Duodenal mucosa (tissue), 2 donors: ENCODE measurements around the gene HCRT.
A peak's percentile ranks its signal among the peaks of the same experiment; 100 is the strongest.
"Not testable (repeated sequence)": the region's sequence is repeated elsewhere in the genome, so short reads cannot be mapped to it uniquely, and the experiment has no call there.

Experiments
- H3K27ac ChIP-seq: one replicate; pipeline ENCODE4 v1.7.0; 2013; ENCODE audit warnings: low read depth, low read length
- H3K27me3 ChIP-seq, 2 donors: one replicate each; pipeline ENCODE4 v1.7.0; 2013; ENCODE audit warnings: low read length in 2 of 2, control low read depth in 1 of 2; ENCODE audit not compliant: insufficient read depth in 2 of 2, control insufficient read depth in 1 of 2
- H3K36me3 ChIP-seq, 2 donors: one replicate each; pipeline ENCODE4 v1.7.0; 2013; ENCODE audit warnings: low read length in 2 of 2, control low read depth in 1 of 2; ENCODE audit not compliant: insufficient read depth in 2 of 2, control insufficient read depth in 1 of 2
- H3K4me1 ChIP-seq, 2 donors: one replicate each; pipeline ENCODE4 v1.7.0; 2013; ENCODE audit warnings: low read length in 2 of 2, control low read depth in 1 of 2; ENCODE audit not compliant: insufficient read depth in 2 of 2, control insufficient read depth in 1 of 2
- H3K4me3 ChIP-seq, 2 donors: one replicate each; pipeline ENCODE4 v1.7.0; 2013; ENCODE audit warnings: low read length in 2 of 2, low read depth in 1 of 2
- H3K9ac ChIP-seq, 2 donors: one replicate each; pipeline ENCODE4 v1.7.0; 2013; ENCODE audit warnings: low read length in 2 of 2, low read depth in 1 of 2
- H3K9me3 ChIP-seq, 2 donors: one replicate each; pipeline ENCODE4 v1.7.0; 2013; ENCODE audit warnings: low read length in 2 of 2, control low read depth in 1 of 2; ENCODE audit not compliant: control insufficient read depth in 1 of 2

HCRT gene

DNA sequence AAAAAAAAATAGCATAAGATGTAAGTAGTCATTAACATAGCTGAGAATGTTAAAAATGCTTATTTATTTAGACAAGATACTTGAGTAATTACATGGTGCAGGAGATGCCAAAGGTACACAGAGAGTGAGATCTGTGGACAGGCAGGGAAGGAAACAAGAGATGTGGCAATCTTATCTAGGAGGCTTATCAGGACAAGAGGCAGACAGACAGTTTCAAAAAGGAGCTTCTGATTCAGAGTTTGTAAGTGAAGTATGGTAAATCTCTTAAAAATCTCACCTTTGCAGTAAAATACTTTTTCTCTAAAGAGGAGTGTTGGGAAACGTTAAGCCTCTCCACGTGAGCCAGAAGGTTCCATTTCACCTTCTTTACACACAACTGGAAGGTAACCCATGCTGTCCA lies 28.9 kb upstream of the HCRT start:
- Histone ChIP-seq H3K9me3 (no peaks in the 10 kb centered on the region), H3K27ac (no peak overlapping the region), H3K4me1 (no peaks in the 10 kb centered on the region), H3K9ac (no peak overlapping the region), H3K4me3 (no peak overlapping the region), H3K36me3 (peaks cover 14 to 57% of the 10 kb centered on the region in 2 donors), H3K27me3 (no peaks in the 10 kb centered on the region)

DNA sequence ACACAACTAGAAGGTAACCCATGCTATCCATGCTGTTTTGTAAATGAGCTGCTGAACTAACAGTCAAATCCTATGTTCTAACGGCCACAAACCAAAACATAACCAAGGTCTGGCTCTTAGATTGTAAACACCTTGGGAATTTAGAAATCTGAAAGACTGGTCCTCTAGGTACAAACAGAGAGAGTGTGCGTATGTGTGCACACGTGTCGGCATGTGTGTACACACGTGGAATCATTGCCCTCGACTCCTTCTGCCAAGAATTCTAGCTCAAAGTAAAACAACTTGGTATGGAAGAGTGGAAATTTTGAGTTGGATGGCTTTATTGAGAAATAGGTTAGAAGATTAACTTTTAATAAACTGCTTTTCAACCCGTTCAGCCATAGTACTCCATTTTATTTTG lies 27.1 kb upstream of the HCRT start:
- H3K4me3 ChIP-seq: no peak overlapping the region
- H3K9ac ChIP-seq: no peak overlapping the region
- no peaks in the 10 kb centered on the region for H3K27me3 ChIP-seq
- peak overlapping the region; percentile 27 for H3K27ac ChIP-seq
- no peaks in the 10 kb centered on the region for H3K4me1 ChIP-seq
- H3K9me3 ChIP-seq: no peaks in the 10 kb centered on the region
- peaks cover 17 to 50% of the 10 kb centered on the region in 2 donors for H3K36me3 ChIP-seq

DNA sequence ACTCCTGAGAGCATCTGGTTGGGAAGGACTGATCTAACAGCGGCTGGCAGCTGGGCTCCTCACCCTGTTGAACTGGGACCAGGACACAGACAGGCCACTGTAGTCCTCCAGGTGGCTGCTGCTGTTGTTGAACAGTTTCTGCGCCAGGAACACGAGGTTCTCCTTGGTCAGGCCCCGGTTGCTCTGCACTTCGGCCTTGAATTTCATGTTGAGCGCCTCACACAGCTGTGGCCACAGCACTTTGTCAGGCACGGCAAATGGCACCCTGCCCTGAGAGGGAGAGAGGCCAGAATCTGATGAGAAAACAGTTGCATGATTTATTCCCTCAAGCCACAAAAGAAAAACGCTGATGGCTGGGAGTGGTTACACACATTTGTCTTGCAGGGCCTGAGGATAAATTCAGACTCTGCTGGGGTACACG lies 26.7 kb upstream of the HCRT start:
- not testable (repeated sequence) for H3K9me3 ChIP-seq, H3K4me1 ChIP-seq, H3K9ac ChIP-seq, H3K27me3 ChIP-seq, H3K4me3 ChIP-seq
- peaks cover 16 to 49% of the 10 kb centered on the region in 2 donors for H3K36me3 ChIP-seq
- peak overlapping the region; percentile 27 for H3K27ac ChIP-seq

DNA sequence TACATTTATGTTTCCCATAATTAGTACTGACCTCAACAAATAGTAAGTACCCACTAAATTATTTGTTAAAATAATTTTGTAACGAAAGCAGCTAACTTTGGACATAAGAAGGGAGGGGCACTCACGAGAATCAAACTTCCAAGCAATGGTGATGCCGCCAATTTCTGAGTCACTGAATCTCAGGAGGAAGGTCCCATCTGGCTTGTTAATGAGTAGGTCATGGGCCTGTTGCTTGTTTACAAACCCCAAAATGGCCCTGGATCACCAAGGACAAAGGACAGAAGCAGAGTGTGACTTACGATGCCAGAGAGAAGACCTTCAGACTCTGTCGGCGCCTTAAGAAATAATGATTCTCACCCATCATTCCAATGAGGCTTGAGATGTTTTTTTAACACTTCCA lies 24.8 kb upstream of the HCRT start:
- no peak overlapping the region for H3K27ac ChIP-seq
- H3K36me3 ChIP-seq: peaks cover 16 to 38% of the 10 kb centered on the region in 2 donors
- no peak overlapping the region for H3K4me3 ChIP-seq
- H3K9me3 ChIP-seq: no peaks in the 10 kb centered on the region
- no peaks in the 10 kb centered on the region for H3K4me1 ChIP-seq
- H3K27me3 ChIP-seq: no peaks in the 10 kb centered on the region
- H3K9ac ChIP-seq: no peak overlapping the region

DNA sequence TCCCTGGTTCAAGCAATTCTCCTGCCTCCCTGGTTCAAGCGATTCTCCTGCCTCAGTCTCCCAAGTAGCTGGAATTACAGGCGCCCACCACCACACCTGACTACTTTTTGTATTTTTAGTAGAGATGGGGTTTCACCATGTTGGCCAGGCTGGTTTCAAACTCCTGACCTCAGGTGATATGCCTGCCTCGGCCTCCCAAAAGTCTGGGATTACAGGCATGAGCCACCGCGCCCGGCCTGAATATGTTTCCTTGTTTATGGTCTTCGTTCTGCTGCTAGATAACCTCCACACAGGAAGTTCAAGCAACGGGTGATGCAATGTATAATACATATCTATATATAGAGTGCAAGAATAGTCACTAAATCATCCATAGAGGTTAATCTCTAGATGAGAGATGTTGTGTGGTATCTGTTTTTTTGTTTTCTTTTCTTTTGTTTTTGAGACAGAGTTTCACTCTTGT lies 20.9 kb upstream of the HCRT start:
- H3K9ac ChIP-seq, H3K27me3 ChIP-seq, H3K9me3 ChIP-seq, H3K4me1 ChIP-seq, H3K4me3 ChIP-seq, H3K27ac ChIP-seq: not testable (repeated sequence)
- peaks cover 22 to 53% of the 10 kb centered on the region in 2 donors for H3K36me3 ChIP-seq

DNA sequence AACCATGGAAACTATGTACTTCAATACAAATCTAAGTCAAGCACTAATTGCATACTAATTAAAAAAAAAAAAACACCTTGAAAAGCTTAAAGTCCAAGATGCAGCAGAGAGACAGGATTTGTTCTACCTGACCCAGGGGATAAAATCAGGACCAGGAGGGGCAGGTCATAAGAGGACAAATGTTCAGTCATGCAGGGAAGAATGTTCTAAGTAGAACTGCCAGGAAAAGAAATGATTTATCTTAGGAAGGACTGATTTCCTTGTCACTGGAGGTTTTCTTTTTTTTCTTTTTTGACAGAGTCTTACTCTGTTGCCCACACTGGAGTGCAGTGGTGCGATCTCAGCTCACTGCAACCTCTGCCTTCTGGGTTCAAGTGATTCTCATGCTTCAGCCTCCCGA lies 18.1 kb upstream of the HCRT start:
- Histone ChIP-seq H3K27ac (no peak overlapping the region), H3K9me3 (no peaks in the 10 kb centered on the region), H3K9ac (no peak overlapping the region), H3K36me3 (peaks cover 11 to 33% of the 10 kb centered on the region in 2 donors), H3K27me3 (no peaks in the 10 kb centered on the region), H3K4me3 (no peak overlapping the region), H3K4me1 (peaks cover 14 to 15% of the 10 kb centered on the region in 2 donors)

DNA sequence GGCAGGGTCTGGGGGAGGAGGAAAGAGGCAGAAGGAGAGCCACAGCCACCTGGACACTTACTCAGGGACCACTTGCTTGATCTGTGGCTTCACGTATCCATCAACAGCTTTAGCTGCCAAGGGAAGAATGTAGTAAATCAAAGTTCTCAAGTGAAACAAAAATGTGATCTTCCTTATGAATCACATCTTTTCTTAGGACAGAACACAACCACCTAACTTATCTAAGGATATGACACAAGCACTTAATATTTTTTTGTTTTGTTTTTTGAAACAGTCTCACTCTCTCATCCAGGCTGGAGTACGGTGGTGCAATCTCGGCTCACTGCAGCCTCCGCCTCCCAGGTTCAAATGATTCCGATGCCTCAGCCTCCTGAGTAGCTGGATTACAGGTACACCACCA lies 17.4 kb upstream of the HCRT start:
- H3K4me3 ChIP-seq: no peak overlapping the region
- peaks cover 11 to 33% of the 10 kb centered on the region in 2 donors for H3K36me3 ChIP-seq
- no peak overlapping the region for H3K27ac ChIP-seq
- H3K4me1 ChIP-seq: peaks cover 14 to 15% of the 10 kb centered on the region in 2 donors
- H3K9me3 ChIP-seq: no peaks in the 10 kb centered on the region
- no peaks in the 10 kb centered on the region for H3K27me3 ChIP-seq
- H3K9ac ChIP-seq: no peak overlapping the region

DNA sequence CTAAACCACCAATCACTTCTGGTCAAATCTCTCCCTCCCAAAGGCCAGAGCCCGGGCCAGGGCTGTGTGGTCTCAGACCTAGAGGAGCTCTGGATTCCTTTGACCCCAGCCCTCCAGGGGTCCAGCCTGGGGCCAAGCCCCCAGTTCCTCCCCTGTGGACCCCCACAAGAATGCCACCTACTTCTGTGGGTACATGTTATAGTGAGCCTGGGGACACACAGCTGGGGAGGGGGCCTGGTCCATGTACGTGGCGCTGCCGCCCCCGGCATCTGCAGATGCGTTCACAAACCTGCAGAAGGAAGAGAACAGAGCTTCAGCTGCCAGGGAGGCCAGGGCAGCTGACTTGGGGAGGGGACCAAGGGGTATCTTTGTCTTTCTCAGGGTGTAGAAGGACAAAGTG lies 16.9 kb upstream of the HCRT start:
- no peaks in the 10 kb centered on the region for H3K27me3 ChIP-seq
- H3K4me3 ChIP-seq: no peak overlapping the region
- peaks cover 6 to 30% of the 10 kb centered on the region in 2 donors for H3K36me3 ChIP-seq
- no peaks in the 10 kb centered on the region for H3K9me3 ChIP-seq
- no peak overlapping the region for H3K9ac ChIP-seq
- H3K4me1 ChIP-seq: peaks cover 14 to 15% of the 10 kb centered on the region in 2 donors
- H3K27ac ChIP-seq: no peak overlapping the region

DNA sequence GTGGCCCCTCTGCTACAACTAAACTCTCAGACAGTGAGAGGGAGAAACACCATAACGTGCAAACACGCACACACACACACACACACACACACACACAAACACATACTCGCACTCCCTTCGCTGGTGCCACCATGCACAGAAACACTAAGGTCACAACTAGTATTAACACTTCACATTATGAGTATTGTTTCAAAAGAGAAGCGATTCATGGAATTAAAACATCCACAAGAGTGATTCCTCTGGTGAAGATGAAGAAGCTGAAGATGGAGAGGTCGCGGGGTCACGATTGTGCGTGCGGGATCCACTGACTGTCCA lies 16.2 kb upstream of the HCRT start:
- Histone ChIP-seq H3K9me3 (no peaks in the 10 kb centered on the region), H3K9ac (no peak overlapping the region), H3K36me3 (peaks cover 5 to 29% of the 10 kb centered on the region in 2 donors), H3K27me3 (no peaks in the 10 kb centered on the region), H3K4me3 (no peak overlapping the region), H3K27ac (no peak overlapping the region), H3K4me1 (peaks cover 14 to 15% of the 10 kb centered on the region in 2 donors)

DNA sequence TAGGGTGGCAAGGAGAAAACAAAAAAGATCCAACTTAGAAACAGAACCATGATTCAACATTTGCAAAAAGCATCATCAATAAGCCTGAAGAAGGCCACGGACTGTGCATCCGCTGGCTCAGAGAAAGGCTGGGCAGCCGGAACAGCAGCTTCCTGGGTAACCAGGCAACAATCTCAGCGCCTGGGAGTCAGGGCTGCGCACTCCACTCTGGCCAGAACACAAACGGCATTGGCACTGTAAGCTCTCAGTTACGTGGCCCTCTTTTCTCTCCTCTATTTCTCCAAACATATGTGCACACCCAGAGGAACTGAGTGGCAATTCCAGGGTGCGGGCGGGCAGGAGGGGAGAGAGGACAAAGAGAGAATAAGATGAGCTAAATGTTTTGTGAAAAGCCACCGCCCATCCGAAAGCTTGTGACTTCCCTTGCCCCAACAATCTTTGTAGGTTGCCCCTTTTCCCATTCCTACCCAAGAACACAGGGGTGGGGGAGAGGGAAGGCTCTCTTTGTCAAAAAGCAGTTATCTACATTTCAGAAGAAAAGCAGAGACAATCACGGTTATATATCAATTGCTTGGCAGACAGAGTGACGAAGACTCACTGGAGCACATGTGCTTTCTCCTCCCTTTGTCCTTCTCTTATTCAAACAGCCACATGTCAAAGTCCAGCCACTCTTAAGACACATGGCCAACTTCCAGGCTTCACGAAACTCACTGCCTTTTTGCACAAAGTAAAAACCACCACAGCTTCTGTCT lies 15.6 kb upstream of the HCRT start:
- Histone ChIP-seq H3K9ac (no peak overlapping the region), H3K4me1 (peaks cover 14 to 15% of the 10 kb centered on the region in 2 donors), H3K4me3 (no peak overlapping the region), H3K36me3 (peaks cover 5 to 27% of the 10 kb centered on the region in 2 donors), H3K27me3 (no peaks in the 10 kb centered on the region), H3K9me3 (no peaks in the 10 kb centered on the region), H3K27ac (no peak overlapping the region)
